Measurements from ENCODE around the gene BMPR1A.
"Not testable (repeated sequence)": the region's sequence is repeated elsewhere in the genome, so short reads cannot be mapped to it uniquely, and the experiment has no call there.

Gene BMPR1A

DNA sequence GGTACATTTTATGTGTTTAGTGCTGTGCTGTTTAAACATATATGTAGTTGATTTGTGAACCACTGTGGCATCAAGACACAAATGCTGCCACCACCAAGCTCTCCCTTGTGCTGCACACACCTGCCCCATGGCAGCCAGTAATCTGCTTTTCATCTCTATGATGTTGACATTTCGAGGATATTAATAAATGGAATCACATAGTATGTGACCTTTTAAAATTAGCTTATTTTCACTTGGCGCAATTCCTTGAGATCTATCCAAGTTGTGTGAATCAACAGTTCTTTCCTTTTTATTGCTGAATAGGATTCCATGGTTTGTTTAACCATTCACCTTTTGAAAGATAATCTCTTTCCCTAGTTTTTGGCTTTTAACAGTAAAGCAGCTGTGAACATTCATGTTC lies 73.1 kb downstream of the BMPR1A start:
- no peaks in the 10 kb centered on the region for H3K27me3 Mint-ChIP-seq
- H3K27ac Mint-ChIP-seq, result no peak overlapping the region
- H3K4me1 Mint-ChIP-seq, result no peaks in the 10 kb centered on the region
- ATAC-seq, result no peak
- DNase-seq, result no peak
- H3K9me3 Mint-ChIP-seq, result no peaks in the 10 kb centered on the region
- no peak overlapping the region for H3K4me3 Mint-ChIP-seq

GRCh38 chr10:86830043-86830591 lies 73.7 kb downstream of the BMPR1A start:
- H3K27me3 Mint-ChIP-seq, result no peaks in the 10 kb centered on the region
- H3K4me3 Mint-ChIP-seq, result no peak overlapping the region
- ATAC-seq, result no peak
- H3K4me1 Mint-ChIP-seq, result no peaks in the 10 kb centered on the region
- DNase-seq, result no peak
- no peak overlapping the region for H3K27ac Mint-ChIP-seq
- no peaks in the 10 kb centered on the region for H3K9me3 Mint-ChIP-seq

GRCh38 chr10:86833969-86834368 lies 77.5 kb downstream of the BMPR1A start:
- no peaks in the 10 kb centered on the region for H3K4me1 Mint-ChIP-seq
- DNase-seq (no peak), ATAC-seq (no peak)
- H3K9me3 Mint-ChIP-seq, result no peaks in the 10 kb centered on the region
- no peak overlapping the region for H3K4me3 Mint-ChIP-seq
- H3K27ac Mint-ChIP-seq, result no peak overlapping the region
- no peaks in the 10 kb centered on the region for H3K27me3 Mint-ChIP-seq

DNA sequence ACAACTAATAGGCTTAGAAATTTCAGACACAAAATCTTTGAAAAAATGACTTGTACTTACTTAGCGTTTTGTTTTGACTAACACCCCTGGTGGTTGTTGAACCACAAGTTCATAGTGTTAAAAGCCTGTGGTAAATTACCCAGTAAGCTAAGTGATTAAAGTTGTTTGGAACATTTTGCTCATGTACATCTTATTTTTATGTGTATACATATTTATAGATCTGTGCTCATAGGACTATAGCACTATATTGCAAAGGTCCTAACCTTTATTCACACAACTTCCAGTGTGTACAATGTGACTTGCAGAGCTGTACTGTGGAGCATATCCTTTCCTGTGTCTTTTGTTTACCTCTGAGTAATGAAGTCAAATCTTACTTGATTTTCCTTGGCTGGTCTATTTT lies 79.6 kb downstream of the BMPR1A start:
- ATAC-seq, result peak; percentile 67

GRCh38 chr10:86837663-86838062 lies 81.2 kb downstream of the BMPR1A start:
- Mint-ChIP-seq H3K9me3 (no peaks in the 10 kb centered on the region), H3K27me3 (no peaks in the 10 kb centered on the region), H3K4me1 (no peaks in the 10 kb centered on the region), H3K4me3 (no peak overlapping the region), H3K27ac (no peak overlapping the region)
- DNase-seq (no peak), ATAC-seq (no peak)

More for the DNA sequence above, 79.6 kb downstream of the BMPR1A start:
- H3K27me3 Mint-ChIP-seq, result no peaks in the 10 kb centered on the region
- H3K27ac Mint-ChIP-seq, result no peak overlapping the region
- no peaks in the 10 kb centered on the region for H3K4me1 Mint-ChIP-seq
- no peak overlapping the region for H3K4me3 Mint-ChIP-seq
- no peak for DNase-seq
- H3K9me3 Mint-ChIP-seq, result no peaks in the 10 kb centered on the region

GRCh38 chr10:86840498-86840897 lies 84.1 kb downstream of the BMPR1A start:
- ATAC-seq (no peak), DNase-seq (no peak)
- H3K27me3 Mint-ChIP-seq, result no peaks in the 10 kb centered on the region
- H3K27ac Mint-ChIP-seq, result no peak overlapping the region
- H3K4me1 Mint-ChIP-seq, result no peaks in the 10 kb centered on the region
- no peak overlapping the region for H3K4me3 Mint-ChIP-seq
- no peaks in the 10 kb centered on the region for H3K9me3 Mint-ChIP-seq

- no peak overlapping the region for H3K4me3 Mint-ChIP-seq
Measured at GRCh38 chr10:86846088-86846487, 89.7 kb downstream of the BMPR1A start.

GRCh38 chr10:86848747-86849146 lies 92.3 kb downstream of the BMPR1A start:
- DNase-seq (no peak), ATAC-seq (no peak)
- Mint-ChIP-seq H3K9me3 (peaks cover 0 to 5% of the 10 kb centered on the region in 2 donors), H3K4me3 (no peak overlapping the region), H3K27me3 (no peaks in the 10 kb centered on the region), H3K27ac (no peak overlapping the region), H3K4me1 (no peaks in the 10 kb centered on the region)

More at GRCh38 chr10:86846088-86846487, 89.7 kb downstream of the BMPR1A start:
- no peak overlapping the region for H3K27ac Mint-ChIP-seq
- H3K27me3 Mint-ChIP-seq, result no peaks in the 10 kb centered on the region
- ATAC-seq, result no peak
- DNase-seq, result no peak
- H3K4me1 Mint-ChIP-seq, result no peaks in the 10 kb centered on the region
- no peaks in the 10 kb centered on the region for H3K9me3 Mint-ChIP-seq

- peaks cover 0 to 7% of the 10 kb centered on the region in 2 donors for H3K9me3 Mint-ChIP-seq
- H3K4me3 Mint-ChIP-seq, result no peak overlapping the region
- ATAC-seq (no peak), DNase-seq (no peak)
- H3K27ac Mint-ChIP-seq, result no peak overlapping the region
- no peaks in the 10 kb centered on the region for H3K27me3 Mint-ChIP-seq
- no peaks in the 10 kb centered on the region for H3K4me1 Mint-ChIP-seq
Measured at GRCh38 chr10:86849181-86849894, 92.9 kb downstream of the BMPR1A start.

DNA sequence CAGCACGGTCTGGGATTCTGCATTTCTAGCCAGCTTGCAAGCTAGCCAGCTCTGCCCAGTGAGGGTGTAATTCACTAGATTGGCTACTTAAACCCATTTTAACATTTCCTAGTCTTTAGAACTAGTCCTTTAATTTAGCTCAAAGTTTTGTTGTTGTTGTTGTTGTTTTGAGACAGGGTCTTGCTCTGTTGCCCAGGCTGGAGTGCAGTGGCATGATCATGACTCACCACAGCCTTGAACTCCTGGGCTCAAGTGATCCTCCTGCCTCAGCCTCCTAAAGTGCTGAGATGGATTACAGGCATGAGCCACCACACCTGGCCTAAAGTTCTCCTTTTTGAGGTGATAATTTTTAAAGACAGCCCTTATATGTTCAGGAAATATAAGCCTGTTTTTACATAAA lies 94.1 kb downstream of the BMPR1A start:
- ATAC-seq (no peak), DNase-seq (no peak)
- H3K9me3 Mint-ChIP-seq, result peaks cover 0 to 7% of the 10 kb centered on the region in 2 donors
- no peak overlapping the region for H3K4me3 Mint-ChIP-seq
- H3K27me3 Mint-ChIP-seq, result no peaks in the 10 kb centered on the region
- H3K4me1 Mint-ChIP-seq, result no peaks in the 10 kb centered on the region
- no peak overlapping the region for H3K27ac Mint-ChIP-seq

DNA sequence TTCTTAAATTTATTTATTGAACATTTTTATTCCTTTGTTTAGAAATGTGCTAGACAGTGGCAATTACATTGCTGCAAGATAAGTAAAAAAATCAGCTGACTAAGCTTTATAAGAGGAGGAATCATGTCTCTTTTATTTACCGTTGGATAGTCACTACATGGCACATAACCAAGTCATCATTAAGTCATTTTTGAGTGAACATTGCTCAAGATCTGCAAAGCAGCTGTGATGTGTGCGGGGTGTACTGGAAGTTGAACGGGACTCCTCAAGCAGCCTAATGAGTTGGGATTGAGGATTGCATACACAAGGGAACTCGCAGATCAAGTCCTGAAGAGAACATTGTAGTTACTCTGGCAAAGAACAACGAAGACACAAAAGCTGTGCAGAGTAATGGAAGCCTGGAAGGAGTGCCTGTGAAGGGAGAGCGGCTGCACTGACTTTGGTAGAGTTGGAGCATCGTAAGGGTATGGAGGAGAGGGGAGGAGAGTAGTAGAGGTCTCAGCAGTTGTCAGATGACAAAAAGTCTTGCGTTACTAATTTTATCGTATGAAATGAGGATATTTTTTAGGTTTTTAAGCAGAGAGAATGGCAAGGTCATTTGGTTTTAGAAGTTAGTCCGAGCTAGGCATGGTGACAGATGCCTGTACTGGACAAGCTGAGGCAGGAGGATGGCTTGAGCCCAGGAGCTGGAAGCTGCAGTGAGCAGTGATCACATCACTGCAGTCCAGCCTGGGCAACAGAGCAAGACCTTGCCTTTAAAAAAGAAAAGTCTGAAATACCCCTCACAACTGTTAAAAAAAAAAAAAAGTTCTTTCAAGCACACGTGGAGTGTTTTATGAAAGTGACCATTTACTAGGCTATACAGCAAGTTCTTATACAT lies 95.1 kb downstream of the BMPR1A start:
- H3K4me1 Mint-ChIP-seq, result no peaks in the 10 kb centered on the region
- no peak for DNase-seq
- no peaks in the 10 kb centered on the region for H3K27me3 Mint-ChIP-seq
- no peak overlapping the region for H3K4me3 Mint-ChIP-seq
- H3K27ac Mint-ChIP-seq, result no peak overlapping the region
- peaks cover 0 to 7% of the 10 kb centered on the region in 2 donors for H3K9me3 Mint-ChIP-seq
- no peak for ATAC-seq

DNA sequence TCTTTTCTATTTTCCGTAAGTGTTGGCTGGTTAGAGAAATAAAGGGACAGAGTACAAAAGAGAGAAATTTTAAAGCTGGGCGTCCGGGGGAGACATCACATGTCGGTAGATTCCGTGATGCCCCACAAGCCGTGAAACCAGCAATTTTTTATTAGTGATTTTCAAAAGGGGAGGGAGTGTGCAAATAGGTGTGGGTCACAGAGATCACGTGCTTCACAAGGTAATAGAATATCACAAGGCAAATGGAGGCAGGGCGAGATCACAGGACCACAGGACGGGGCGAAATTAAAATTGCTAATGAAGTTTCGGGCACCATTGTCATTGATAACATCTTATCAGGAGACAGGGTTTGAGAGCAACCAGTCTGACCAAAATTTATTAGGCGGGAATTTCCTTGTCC lies 97.2 kb downstream of the BMPR1A start:
- not testable (repeated sequence) for H3K9me3 Mint-ChIP-seq, ATAC-seq, H3K4me1 Mint-ChIP-seq, H3K27ac Mint-ChIP-seq, DNase-seq, H3K27me3 Mint-ChIP-seq, H3K4me3 Mint-ChIP-seq

DNA sequence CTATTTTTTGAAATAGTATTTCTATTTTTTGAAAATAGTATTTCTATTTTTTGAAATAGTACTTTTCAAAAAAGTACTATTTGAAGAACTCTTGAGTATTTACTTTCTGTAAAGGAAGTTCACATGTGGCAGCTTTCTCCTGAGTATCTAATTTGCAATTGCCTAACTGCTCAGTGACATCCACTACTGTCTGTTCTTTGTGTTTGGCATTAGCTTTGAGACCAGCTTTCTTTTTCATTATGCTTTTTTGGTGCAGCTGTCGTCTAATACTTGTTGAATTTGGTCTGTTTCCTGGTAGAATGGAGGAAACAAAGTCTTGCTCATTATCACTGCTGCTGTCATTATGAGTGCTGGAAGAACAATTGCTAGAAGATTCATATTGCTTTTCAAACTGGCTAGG lies 99.1 kb downstream of the BMPR1A start:
- H3K27me3 Mint-ChIP-seq, result no peaks in the 10 kb centered on the region
- H3K27ac Mint-ChIP-seq, result no peak overlapping the region
- no peak for ATAC-seq
- H3K4me3 Mint-ChIP-seq, result no peak overlapping the region
- no peaks in the 10 kb centered on the region for H3K4me1 Mint-ChIP-seq
- peaks cover 0 to 7% of the 10 kb centered on the region in 2 donors for H3K9me3 Mint-ChIP-seq
- DNase-seq, result no peak

DNA sequence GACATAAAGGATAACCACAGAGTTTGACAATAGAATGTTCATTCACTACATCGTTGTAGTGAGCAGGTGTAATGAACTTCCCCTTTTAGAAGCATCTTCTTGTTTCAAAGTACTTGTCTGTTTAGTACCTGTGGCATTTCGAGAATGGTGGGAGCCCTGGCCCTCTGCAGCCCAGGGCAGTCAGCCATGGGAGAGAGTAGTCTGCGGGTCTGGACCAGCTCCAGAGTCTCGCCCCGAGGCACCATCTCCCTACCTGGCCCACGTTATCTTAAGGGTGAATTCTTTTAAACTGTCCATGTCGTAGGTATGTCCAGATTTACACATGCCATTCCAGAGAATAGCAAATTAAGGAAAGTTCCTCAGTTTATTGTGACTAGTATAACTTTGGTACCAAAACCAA lies 99.7 kb downstream of the BMPR1A start:
- H3K9me3 Mint-ChIP-seq, result peaks cover 0 to 7% of the 10 kb centered on the region in 2 donors
- no peaks in the 10 kb centered on the region for H3K27me3 Mint-ChIP-seq
- no peak overlapping the region for H3K27ac Mint-ChIP-seq
- DNase-seq (no peak), ATAC-seq (no peak)
- no peak overlapping the region for H3K4me3 Mint-ChIP-seq
- no peaks in the 10 kb centered on the region for H3K4me1 Mint-ChIP-seq

- peaks cover 0 to 7% of the 10 kb centered on the region in 2 donors for H3K9me3 Mint-ChIP-seq
- peak overlapping the region in 1 of 2 donors; percentile 57 for H3K27ac Mint-ChIP-seq
- H3K27me3 Mint-ChIP-seq, result no peaks in the 10 kb centered on the region
- no peak for ATAC-seq
- no peak for DNase-seq
- H3K4me3 Mint-ChIP-seq, result no peak overlapping the region
- no peaks in the 10 kb centered on the region for H3K4me1 Mint-ChIP-seq
Measured at GRCh38 chr10:86857128-86857721, 100.8 kb downstream of the BMPR1A start.

- H3K9me3 Mint-ChIP-seq, result peaks cover 0 to 7% of the 10 kb centered on the region in 2 donors
- no peak overlapping the region for H3K4me3 Mint-ChIP-seq
- no peaks in the 10 kb centered on the region for H3K4me1 Mint-ChIP-seq
- no peak for ATAC-seq
- no peak overlapping the region for H3K27ac Mint-ChIP-seq
- H3K27me3 Mint-ChIP-seq, result no peaks in the 10 kb centered on the region
- no peak for DNase-seq
Measured at GRCh38 chr10:86858011-86858410, 101.6 kb downstream of the BMPR1A start.
